Mammary epithelial cell (primary cell): ENCODE data around the gene TRMT5.

ENCODE experiments used
- EZH2 ChIP-seq: IDR thresholded peaks from 2 replicates; pipeline ENCODE4 v1.6.1; 2012; ENCODE audit warnings: low read length, inconsistent platforms, borderline replicate concordance
- TF ChIP-seq, protein P1 (sequence below), 2 donors: IDR thresholded peaks in 1 of 2; conservative IDR thresholded peaks in 1 of 2; 2 replicates each; pipeline ENCODE4 v1.5.1; 2011 to 2012; ENCODE audit warnings: inconsistent platforms in 2 of 2, low read length in 2 of 2, mild to moderate bottlenecking in 2 of 2, control low read depth in 1 of 2, low read depth in 1 of 2; ENCODE audit not compliant: insufficient read depth in 1 of 2; ENCODE audit errors: extremely low read depth in 1 of 2

DNA sequence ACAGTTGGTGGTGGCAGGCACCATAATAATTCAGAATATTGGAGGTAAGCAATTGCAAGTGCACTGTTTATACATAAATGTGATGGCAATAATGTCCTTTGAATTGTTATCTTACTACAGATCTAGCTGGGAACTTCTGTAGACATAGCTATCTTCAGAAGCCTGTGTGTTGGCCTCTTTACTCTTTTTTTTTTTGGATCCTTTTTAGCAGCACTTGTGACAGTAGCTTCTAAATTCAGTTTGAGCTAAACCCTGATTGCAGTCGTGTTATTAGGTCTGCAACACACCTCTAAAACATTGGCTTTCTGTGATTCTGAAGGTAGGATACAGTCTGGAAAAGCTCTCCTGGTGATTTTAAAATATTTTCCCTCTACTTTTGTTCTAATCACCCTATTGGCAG, 38.7 kb upstream of the TRMT5 start:
- no peak for TF ChIP-seq EZH2
- TF ChIP-seq, protein P1, sequence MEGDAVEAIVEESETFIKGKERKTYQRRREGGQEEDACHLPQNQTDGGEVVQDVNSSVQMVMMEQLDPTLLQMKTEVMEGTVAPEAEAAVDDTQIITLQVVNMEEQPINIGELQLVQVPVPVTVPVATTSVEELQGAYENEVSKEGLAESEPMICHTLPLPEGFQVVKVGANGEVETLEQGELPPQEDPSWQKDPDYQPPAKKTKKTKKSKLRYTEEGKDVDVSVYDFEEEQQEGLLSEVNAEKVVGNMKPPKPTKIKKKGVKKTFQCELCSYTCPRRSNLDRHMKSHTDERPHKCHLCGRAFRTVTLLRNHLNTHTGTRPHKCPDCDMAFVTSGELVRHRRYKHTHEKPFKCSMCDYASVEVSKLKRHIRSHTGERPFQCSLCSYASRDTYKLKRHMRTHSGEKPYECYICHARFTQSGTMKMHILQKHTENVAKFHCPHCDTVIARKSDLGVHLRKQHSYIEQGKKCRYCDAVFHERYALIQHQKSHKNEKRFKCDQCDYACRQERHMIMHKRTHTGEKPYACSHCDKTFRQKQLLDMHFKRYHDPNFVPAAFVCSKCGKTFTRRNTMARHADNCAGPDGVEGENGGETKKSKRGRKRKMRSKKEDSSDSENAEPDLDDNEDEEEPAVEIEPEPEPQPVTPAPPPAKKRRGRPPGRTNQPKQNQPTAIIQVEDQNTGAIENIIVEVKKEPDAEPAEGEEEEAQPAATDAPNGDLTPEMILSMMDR (conservative IDR thresholded peaks at IDR 0.05 in 1 of 2, IDR thresholded peaks at IDR 0.05 in 1 of 2; ENCODE audit: extremely low read depth in 1 of 2, insufficient read depth in 1 of 2, low read depth in 1 of 2, low read length in 2 of 2) = no peak
